Measurements from ENCODE around the gene RABL2B.
"Not testable (repeated sequence)": the region's sequence is repeated elsewhere in the genome, so short reads cannot be mapped to it uniquely, and the experiment has no call there.

RABL2B gene

DNA sequence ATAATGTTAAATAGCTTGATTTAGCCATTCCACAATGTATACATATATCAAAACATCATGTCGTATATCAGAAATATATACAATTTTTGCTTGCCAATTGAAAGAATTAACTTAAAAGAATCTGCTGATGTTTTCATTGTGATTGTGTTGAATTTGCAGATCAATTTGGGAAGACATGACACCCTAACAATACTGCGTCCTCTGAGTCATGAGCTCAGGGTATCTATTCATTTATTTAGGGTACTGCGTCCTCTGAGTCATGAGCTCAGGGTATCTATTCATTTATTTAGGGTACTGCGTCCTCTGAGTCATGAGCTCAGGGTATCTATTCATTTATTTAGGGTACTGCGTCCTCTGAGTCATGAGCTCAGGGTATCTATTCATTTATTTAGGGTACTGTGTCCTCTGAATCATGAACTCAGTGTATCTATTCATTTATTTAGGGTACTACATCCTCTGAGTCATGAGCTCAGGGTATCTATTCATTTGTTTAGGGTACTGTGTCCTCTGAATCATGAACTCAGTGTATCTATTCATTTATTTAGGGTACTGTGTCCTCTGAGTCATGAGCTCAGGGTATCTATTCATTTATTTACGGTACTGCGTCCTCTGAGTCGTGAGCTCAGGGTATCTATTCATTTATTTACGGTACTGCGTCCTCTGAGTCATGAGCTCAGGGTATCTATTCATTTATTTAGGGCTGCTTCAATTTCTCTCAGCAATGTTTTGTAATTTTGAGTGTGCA is 23.7 kb downstream of the RABL2B start:
- not testable (repeated sequence) for H3K9ac ChIP-seq (ENCODE audit: low read depth in 1 of 2, low read length in 2 of 2); H3K36me3 ChIP-seq (ENCODE audit: control insufficient read depth in 1 of 2, insufficient read depth in 2 of 2, low read length in 2 of 2); H3K27ac ChIP-seq (ENCODE audit: low read depth, low read length); H3K27me3 ChIP-seq (ENCODE audit: control insufficient read depth in 1 of 2, insufficient read depth in 2 of 2, low read length in 2 of 2); H3K9me3 ChIP-seq (ENCODE audit: control insufficient read depth in 1 of 2, low read length in 2 of 2); H3K4me3 ChIP-seq (ENCODE audit: low read depth in 1 of 2, low read length in 2 of 2); H3K4me1 ChIP-seq (ENCODE audit: control insufficient read depth in 1 of 2, insufficient read depth in 2 of 2, low read length in 2 of 2)

DNA sequence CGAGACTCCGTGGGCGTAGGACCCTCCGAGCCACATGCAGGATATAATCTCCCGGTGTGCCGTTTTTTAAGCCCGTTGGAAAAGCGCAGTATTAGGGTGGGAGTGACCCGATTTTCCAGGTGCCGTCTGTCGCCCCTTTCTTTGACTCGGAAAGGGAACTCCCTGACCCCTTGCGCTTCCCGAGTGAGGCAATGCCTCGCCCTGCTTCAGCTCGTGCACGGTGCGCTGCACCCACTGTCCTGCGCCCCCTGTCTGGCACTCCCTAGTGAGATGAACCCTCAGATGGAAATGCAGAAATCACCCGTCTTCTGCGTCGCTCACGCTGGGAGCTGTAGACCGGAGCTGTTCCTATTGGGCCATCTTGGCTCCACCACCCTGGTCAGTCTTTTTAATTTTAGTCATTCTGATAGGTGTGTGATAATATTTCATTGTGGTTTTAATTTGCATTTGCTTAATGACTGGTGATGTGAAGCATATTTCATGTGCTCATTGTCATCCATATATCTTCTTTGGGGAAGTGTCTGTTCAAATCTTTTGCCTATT is 26.4 kb downstream of the RABL2B start:
- H3K9me3 ChIP-seq (ENCODE audit: control insufficient read depth in 1 of 2, low read length in 2 of 2); H3K27me3 ChIP-seq (ENCODE audit: control insufficient read depth in 1 of 2, insufficient read depth in 2 of 2, low read length in 2 of 2); H3K27ac ChIP-seq (ENCODE audit: low read depth, low read length); H3K9ac ChIP-seq (ENCODE audit: low read depth in 1 of 2, low read length in 2 of 2); H3K4me1 ChIP-seq (ENCODE audit: control insufficient read depth in 1 of 2, insufficient read depth in 2 of 2, low read length in 2 of 2); H3K36me3 ChIP-seq (ENCODE audit: control insufficient read depth in 1 of 2, insufficient read depth in 2 of 2, low read length in 2 of 2): not testable (repeated sequence)
- H3K4me3 ChIP-seq (ENCODE audit: low read depth in 1 of 2, low read length in 2 of 2): peak overlapping the region; percentile 40 to 75

DNA sequence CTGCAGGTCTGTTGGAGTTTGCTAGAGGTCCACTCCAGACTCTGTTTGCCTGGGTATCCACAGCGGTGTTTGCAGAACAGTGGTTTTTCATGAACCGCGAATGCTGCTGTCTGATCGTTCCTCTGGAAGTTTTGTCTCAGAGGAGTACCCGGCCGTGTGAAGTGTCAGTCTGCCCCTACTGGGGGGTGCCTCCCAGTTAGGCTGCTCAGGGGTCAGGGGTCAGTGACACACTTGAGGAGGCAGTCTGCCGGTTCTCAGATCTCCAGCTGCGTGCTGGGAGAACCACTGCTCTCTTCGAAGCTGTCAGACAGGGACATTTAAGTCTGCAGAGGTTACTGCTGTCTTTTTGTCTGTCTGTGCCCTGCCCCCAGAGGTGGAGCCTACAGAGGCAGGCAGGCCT is 27.0 kb downstream of the RABL2B start:
- H3K4me1 ChIP-seq (ENCODE audit: control insufficient read depth in 1 of 2, insufficient read depth in 2 of 2, low read length in 2 of 2); H3K9me3 ChIP-seq (ENCODE audit: control insufficient read depth in 1 of 2, low read length in 2 of 2); H3K4me3 ChIP-seq (ENCODE audit: low read depth in 1 of 2, low read length in 2 of 2); H3K27me3 ChIP-seq (ENCODE audit: control insufficient read depth in 1 of 2, insufficient read depth in 2 of 2, low read length in 2 of 2); H3K9ac ChIP-seq (ENCODE audit: low read depth in 1 of 2, low read length in 2 of 2); H3K27ac ChIP-seq (ENCODE audit: low read depth, low read length); H3K36me3 ChIP-seq (ENCODE audit: control insufficient read depth in 1 of 2, insufficient read depth in 2 of 2, low read length in 2 of 2): not testable (repeated sequence)

DNA sequence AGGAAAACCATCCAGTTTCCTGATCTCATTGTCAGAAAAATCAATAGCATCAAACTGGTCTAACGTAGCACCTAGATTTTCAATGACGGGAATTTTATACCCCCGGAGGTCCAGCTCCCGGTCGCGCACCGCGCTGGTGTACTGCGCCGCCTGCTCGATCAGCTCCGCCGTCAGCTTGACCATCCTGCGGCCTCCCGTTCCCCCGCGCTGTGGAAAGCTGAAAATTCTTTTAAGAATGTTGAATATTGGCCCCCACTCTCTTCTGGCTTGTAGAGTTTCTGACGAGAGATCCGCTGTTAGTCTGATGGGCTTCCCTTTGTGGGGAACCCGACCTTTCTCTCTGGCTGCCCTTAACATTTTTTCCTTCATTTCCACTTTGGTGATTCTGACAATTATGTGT is 28.2 kb downstream of the RABL2B start:
- not testable (repeated sequence) for H3K4me1 ChIP-seq (ENCODE audit: control insufficient read depth in 1 of 2, insufficient read depth in 2 of 2, low read length in 2 of 2); H3K9me3 ChIP-seq (ENCODE audit: control insufficient read depth in 1 of 2, low read length in 2 of 2); H3K27ac ChIP-seq (ENCODE audit: low read depth, low read length); H3K36me3 ChIP-seq (ENCODE audit: control insufficient read depth in 1 of 2, insufficient read depth in 2 of 2, low read length in 2 of 2); H3K4me3 ChIP-seq (ENCODE audit: low read depth in 1 of 2, low read length in 2 of 2); H3K27me3 ChIP-seq (ENCODE audit: control insufficient read depth in 1 of 2, insufficient read depth in 2 of 2, low read length in 2 of 2); H3K9ac ChIP-seq (ENCODE audit: low read depth in 1 of 2, low read length in 2 of 2)

DNA sequence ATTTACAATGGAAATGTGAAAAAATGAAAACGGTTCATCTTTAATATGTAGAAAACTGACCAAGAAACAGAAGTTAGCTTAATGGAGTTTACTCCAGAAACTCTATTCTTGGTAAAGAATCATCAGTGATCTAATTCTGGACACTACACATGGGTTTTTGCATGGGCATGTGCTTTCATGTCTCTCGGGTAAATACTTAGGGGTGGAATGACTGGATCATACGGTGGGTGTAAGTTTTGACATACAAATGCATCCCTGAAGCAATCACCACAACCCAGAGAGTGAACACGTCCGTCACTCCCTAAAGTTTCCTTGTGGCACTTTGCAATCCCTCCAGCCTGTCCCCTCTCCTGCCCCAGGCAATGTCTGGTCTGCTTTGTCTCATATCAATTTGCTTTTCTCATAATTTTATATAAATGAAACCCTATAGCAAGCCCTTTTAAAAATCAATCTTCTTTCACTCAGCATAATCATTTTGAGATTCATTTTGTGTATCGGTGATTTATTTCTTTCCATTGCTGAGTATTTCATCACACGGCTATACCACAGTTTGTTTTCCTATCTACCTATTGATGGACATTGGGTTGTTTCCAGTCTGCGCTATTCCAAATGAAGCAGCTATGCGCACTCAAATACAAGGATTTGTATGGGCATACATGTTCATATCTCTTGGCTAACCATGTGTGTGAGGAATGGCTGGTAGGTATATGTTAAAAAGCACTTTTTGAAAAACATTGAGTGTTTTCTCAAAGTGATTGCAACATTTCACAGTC is 33.9 kb downstream of the RABL2B start:
- H3K4me1 ChIP-seq (ENCODE audit: control insufficient read depth in 1 of 2, insufficient read depth in 2 of 2, low read length in 2 of 2); H3K36me3 ChIP-seq (ENCODE audit: control insufficient read depth in 1 of 2, insufficient read depth in 2 of 2, low read length in 2 of 2); H3K27ac ChIP-seq (ENCODE audit: low read depth, low read length); H3K9me3 ChIP-seq (ENCODE audit: control insufficient read depth in 1 of 2, low read length in 2 of 2); H3K9ac ChIP-seq (ENCODE audit: low read depth in 1 of 2, low read length in 2 of 2); H3K27me3 ChIP-seq (ENCODE audit: control insufficient read depth in 1 of 2, insufficient read depth in 2 of 2, low read length in 2 of 2); H3K4me3 ChIP-seq (ENCODE audit: low read depth in 1 of 2, low read length in 2 of 2): not testable (repeated sequence)

DNA sequence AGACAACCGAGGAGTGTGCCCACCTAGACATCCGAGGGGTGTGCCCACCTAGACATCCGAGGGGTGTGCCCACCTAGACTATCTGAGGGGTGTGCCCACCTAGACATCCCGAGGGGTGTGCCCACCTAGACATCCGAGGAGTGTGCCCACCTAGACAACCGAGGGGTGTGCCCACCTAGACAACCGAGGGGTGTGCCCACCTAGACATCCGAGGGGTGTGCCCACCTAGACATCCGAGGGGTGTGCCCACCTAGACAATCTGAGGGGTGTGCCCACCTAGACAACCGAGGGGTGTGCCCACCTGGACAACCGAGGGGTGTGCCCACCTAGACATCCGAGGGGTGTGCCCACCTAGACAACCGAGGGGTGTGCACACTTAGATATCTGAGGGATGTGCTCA is 34.8 kb downstream of the RABL2B start:
- not testable (repeated sequence) for H3K27ac ChIP-seq (ENCODE audit: low read depth, low read length); H3K4me1 ChIP-seq (ENCODE audit: control insufficient read depth in 1 of 2, insufficient read depth in 2 of 2, low read length in 2 of 2); H3K9me3 ChIP-seq (ENCODE audit: control insufficient read depth in 1 of 2, low read length in 2 of 2); H3K4me3 ChIP-seq (ENCODE audit: low read depth in 1 of 2, low read length in 2 of 2); H3K9ac ChIP-seq (ENCODE audit: low read depth in 1 of 2, low read length in 2 of 2); H3K27me3 ChIP-seq (ENCODE audit: control insufficient read depth in 1 of 2, insufficient read depth in 2 of 2, low read length in 2 of 2); H3K36me3 ChIP-seq (ENCODE audit: control insufficient read depth in 1 of 2, insufficient read depth in 2 of 2, low read length in 2 of 2)

DNA sequence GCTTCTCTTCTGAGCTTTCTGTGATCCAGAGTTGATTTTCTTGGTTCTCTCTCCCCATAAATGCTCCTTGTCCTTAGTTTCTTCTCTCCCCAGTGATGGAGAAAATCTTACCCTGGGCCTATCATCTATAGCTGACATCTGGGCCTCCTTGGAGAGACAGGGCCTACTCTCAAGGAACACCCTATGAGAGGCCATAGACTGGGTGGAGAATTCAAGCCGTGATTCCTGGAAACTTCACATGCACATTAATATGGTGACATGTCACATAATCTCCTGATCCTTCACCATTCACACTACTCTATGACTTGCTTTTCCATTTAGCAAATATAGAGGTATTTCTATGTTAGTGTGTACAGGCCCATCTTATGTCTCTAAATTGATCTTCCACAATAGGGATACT is 35.9 kb downstream of the RABL2B start:
- H3K4me1 ChIP-seq (ENCODE audit: control insufficient read depth in 1 of 2, insufficient read depth in 2 of 2, low read length in 2 of 2); H3K36me3 ChIP-seq (ENCODE audit: control insufficient read depth in 1 of 2, insufficient read depth in 2 of 2, low read length in 2 of 2); H3K27me3 ChIP-seq (ENCODE audit: control insufficient read depth in 1 of 2, insufficient read depth in 2 of 2, low read length in 2 of 2); H3K4me3 ChIP-seq (ENCODE audit: low read depth in 1 of 2, low read length in 2 of 2); H3K9me3 ChIP-seq (ENCODE audit: control insufficient read depth in 1 of 2, low read length in 2 of 2); H3K9ac ChIP-seq (ENCODE audit: low read depth in 1 of 2, low read length in 2 of 2); H3K27ac ChIP-seq (ENCODE audit: low read depth, low read length): not testable (repeated sequence)

DNA sequence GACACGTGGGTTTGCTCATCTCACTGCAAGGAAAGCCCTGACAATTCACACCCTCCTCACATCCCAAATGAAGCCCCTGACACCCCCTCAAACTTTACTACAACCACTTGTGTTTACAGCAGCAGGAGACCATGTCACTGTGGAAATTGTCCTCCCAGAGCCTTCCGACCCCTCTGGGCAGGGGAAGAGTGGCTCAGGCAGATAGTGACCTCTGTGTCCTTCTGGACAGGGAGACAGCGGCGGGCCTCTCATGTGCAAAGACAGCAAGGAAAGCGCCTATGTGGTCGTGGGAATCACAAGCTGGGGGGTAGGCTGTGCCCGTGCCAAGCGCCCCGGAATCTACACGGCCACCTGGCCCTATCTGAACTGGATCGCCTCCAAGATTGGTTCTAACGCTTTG is 39.0 kb downstream of the RABL2B start:
- H3K4me3 ChIP-seq (ENCODE audit: low read depth in 1 of 2, low read length in 2 of 2); H3K27me3 ChIP-seq (ENCODE audit: control insufficient read depth in 1 of 2, insufficient read depth in 2 of 2, low read length in 2 of 2); H3K4me1 ChIP-seq (ENCODE audit: control insufficient read depth in 1 of 2, insufficient read depth in 2 of 2, low read length in 2 of 2); H3K36me3 ChIP-seq (ENCODE audit: control insufficient read depth in 1 of 2, insufficient read depth in 2 of 2, low read length in 2 of 2); H3K27ac ChIP-seq (ENCODE audit: low read depth, low read length); H3K9ac ChIP-seq (ENCODE audit: low read depth in 1 of 2, low read length in 2 of 2); H3K9me3 ChIP-seq (ENCODE audit: control insufficient read depth in 1 of 2, low read length in 2 of 2): not testable (repeated sequence)

DNA sequence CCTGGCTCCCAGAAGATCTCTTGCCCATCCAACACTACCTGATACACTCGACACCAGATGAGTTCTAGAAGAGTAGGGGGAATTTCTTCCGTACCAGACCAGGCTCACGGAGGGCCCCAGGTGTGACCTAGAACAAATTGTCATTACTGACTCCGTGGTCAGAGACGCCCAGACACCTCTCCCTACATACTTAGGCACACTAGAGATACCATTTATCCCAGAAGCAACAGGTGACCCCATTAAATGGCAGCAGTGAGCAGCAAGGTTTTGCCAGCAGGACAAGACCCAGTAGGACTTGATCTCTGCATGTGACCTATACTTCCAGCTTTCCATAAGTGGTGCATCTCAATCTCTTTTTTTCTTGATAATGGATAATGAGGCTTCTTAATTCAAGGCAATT is 42.7 kb downstream of the RABL2B start:
- H3K4me3 ChIP-seq (ENCODE audit: low read depth in 1 of 2, low read length in 2 of 2); H3K4me1 ChIP-seq (ENCODE audit: control insufficient read depth in 1 of 2, insufficient read depth in 2 of 2, low read length in 2 of 2); H3K27ac ChIP-seq (ENCODE audit: low read depth, low read length); H3K27me3 ChIP-seq (ENCODE audit: control insufficient read depth in 1 of 2, insufficient read depth in 2 of 2, low read length in 2 of 2); H3K9me3 ChIP-seq (ENCODE audit: control insufficient read depth in 1 of 2, low read length in 2 of 2); H3K9ac ChIP-seq (ENCODE audit: low read depth in 1 of 2, low read length in 2 of 2); H3K36me3 ChIP-seq (ENCODE audit: control insufficient read depth in 1 of 2, insufficient read depth in 2 of 2, low read length in 2 of 2): not testable (repeated sequence)

DNA sequence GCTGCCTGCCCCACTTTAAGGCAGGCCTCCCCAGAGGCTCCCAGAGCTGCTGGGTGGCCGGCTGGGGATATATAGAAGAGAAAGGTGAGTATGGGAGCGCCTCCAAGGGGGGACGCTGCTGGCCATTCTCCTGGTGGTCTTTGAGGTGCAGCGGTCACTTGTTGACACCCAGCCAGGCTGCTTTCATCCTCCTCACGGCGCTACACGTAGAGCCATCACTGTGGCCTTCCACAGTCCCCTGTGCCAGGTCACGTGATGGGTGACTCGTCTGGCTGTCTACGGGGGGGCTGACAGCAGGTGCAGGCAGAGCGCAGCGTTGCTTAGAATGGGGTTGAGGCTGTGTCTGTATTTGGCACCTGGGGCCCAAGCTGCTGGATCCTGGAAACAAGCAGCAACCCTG is 43.5 kb downstream of the RABL2B start:
- H3K9ac ChIP-seq (ENCODE audit: low read depth in 1 of 2, low read length in 2 of 2): no peak overlapping the region
- H3K4me1 ChIP-seq (ENCODE audit: control insufficient read depth in 1 of 2, insufficient read depth in 2 of 2, low read length in 2 of 2): no peaks in the 10 kb centered on the region
- no peaks in the 10 kb centered on the region for H3K27me3 ChIP-seq (ENCODE audit: control insufficient read depth in 1 of 2, insufficient read depth in 2 of 2, low read length in 2 of 2)
- H3K9me3 ChIP-seq (ENCODE audit: control insufficient read depth in 1 of 2, low read length in 2 of 2): no peaks in the 10 kb centered on the region
- H3K27ac ChIP-seq (ENCODE audit: low read depth, low read length): no peak overlapping the region
- H3K4me3 ChIP-seq (ENCODE audit: low read depth in 1 of 2, low read length in 2 of 2): no peak overlapping the region
- H3K36me3 ChIP-seq (ENCODE audit: control insufficient read depth in 1 of 2, insufficient read depth in 2 of 2, low read length in 2 of 2): no peaks in the 10 kb centered on the region

Data from duodenal mucosa (tissue), 2 donors.